HTERT RPE-1 (cell line): ENCODE measurements around the gene CTU2.

Experiments used
- in situ Hi-C: fragments of 300-500 bp; cut with MboI; formaldehyde crosslinking; loops from 4 replicates; pipeline ENCODE4 v1.14.3; 2020; ENCODE audit warnings: low sequenced_read_pairs

CTU2 gene

DNA sequence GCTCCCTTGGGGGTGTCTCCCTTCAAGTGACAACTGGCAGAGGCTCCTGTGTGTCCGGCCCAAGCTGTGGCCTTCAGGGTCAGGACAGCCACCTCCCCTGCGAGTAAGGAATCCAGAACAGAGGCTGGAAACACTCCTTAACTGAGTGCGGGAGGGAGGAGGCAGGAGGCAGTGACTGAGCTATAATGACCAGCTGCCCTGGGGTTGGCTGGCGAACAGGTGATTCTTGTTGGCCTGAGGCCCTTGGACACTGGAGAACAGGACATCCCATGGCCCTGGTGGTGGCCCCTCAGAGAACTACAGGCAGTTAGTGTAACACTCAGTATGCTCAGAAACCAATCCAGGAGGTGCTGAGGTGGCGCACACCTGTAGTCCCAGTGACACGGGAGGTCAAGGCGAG, 10.6 kb upstream of the CTU2 start:
- in situ Hi-C loops: no loop called here

GRCh38 chr16:88696441-88696840, 9.9 kb upstream of the CTU2 start:
- in situ Hi-C loops: no loop called here

- in situ Hi-C loops: no loop called here
Observed at GRCh38 chr16:88697116-88697830, 9.0 kb upstream of the CTU2 start.

DNA sequence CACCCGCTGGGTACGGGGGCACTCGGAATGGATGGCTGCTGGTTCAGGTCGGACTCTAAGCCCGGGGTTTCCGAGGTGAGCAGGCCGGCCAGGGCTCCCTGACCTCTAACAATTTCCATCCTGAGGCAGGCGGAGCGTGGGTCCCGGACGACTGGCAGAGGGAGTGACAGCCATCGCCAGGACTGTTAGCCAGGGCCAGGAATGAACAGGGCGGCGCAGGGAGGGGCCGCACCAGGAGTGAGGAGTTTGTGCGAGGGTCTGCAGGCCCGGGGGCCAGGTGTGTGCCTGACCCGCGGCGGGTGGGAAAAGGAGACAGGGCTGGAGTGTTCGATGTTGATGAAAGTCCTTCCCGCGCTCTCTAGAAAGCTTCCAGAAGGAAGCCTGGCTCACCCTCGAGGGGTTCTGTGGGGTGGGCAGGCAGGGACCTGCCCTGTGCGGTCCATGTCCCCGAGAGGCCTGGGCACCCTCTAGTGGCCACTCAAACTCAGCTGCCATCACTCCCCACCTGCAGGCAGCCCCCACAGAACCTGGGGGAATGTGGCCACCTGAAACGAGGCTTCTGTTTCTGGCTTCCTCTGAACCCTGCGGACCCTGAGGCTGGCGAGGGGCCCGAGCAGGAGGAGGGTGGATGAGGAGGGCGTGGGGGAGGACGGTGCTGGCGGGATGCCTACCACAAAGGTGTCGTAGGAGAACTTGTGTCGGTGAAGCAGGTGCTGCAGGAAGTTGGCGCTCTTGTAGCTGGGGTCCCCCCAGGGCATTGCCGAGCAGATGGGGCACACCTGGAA, 8.3 kb upstream of the CTU2 start:
- in situ Hi-C loops: no loop called here

DNA sequence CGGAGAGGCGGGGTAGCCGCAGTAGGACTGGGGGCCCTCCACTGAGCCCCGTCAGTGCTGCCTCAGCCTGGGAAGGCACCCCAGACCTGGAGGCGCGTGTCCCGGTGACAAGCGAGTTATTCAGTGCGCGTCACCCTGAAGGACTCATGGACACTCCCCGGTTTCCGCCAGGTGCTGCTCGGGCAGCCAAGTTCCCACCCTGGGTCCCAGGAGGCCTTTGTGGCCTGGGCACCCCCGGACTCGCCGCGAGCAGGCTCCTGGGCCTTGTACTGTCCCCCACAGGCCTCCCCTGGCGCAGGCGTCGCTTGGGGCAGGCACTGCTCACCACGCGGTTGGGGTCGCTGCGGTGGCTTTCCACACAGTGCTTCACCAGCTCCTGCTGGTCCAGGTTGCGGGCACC, 7.7 kb upstream of the CTU2 start:
- in situ Hi-C loops: no loop called here

- in situ Hi-C loops: no loop called here
Observed at GRCh38 chr16:88699180-88699579, 7.1 kb upstream of the CTU2 start.

GRCh38 chr16:88700322-88700635, 6.0 kb upstream of the CTU2 start:
- in situ Hi-C loops: no loop called here

DNA sequence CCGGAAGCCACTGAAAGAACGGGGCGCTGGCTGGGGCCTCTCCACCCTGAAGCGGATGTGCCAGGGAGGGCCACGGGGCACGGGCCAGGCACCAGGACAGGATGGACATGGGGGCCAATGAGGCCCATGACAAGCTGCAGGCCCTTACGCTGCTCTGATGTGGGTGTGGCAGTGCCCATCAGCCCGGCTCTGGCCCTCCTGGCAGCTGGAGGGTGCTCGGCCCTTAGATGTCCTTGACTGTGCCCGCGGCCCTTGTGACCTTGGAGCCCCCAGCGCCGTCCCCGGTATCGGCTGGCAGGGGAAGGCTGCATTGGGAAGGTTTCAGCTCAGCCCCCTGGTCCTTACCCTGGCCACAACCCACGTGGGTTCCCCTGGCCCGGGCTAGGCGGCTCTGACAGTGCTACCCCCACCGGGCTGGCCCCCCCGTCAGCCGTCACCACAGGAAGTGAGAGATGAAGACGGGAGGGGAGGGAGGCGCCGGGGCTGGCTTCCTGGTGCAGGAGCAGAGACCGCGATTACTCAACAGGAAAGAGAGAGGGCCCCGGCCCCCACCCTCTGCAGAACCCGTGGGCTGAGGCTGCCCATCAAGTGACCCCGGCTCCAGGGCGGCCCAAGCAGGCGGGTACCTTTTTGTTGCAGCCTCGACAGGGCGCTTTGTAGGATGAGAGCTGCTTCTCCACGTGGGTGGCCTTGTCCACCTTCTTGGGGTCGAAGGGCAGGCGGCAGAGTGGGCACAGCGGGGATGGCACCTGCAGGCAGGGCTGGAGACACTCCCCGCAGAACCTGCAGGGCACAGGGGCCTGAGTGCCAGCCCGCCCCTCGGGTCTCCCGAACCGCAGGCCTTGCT, 5.4 kb upstream of the CTU2 start:
- in situ Hi-C loops: no loop called here

- in situ Hi-C loops: no loop called here
Observed at GRCh38 chr16:88701581-88702370, 4.5 kb upstream of the CTU2 start.

- in situ Hi-C loops: no loop called here
Observed at GRCh38 chr16:88702371-88703210, 3.7 kb upstream of the CTU2 start.

DNA sequence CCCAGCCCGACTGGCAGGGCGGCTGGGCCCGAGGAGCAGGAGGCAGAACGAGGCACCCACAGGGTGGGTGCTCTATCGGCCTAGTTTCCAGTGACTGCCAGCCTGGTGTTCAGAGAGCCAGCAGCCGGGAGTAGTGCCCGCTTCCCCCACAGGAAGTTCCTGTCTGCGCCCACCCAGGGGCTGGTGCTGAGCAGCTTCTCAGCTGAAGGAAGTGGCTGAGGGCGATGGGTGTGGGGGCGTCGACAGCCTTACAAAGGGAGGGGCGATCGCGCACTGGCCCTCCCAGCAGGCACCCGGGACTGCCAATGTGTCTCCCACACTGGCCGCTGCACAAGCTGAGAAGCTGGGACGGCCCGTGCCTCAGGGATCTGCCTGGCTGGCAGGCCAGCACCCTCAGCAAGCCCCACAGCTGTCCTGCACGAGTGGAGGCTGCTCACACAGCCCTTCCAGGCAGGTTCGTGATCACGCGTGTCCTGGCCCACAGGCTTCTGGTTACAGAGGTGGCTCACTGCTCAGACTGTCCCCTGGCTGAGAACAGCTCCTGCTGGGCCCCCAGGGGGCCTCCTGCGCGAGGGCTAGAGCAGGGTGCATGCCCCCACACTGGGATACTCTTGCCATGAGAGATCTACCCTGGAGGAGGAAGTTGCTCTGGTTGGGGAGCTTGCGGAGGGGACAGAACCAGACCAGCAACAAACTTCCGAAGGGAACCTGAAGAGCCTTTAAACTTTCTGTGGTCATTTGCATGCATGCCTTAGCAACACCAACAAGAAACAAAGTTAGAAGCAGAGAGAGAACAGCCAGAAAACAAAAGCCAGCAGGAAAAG, 2.6 kb upstream of the CTU2 start:
- in situ Hi-C loops: no loop called here

DNA sequence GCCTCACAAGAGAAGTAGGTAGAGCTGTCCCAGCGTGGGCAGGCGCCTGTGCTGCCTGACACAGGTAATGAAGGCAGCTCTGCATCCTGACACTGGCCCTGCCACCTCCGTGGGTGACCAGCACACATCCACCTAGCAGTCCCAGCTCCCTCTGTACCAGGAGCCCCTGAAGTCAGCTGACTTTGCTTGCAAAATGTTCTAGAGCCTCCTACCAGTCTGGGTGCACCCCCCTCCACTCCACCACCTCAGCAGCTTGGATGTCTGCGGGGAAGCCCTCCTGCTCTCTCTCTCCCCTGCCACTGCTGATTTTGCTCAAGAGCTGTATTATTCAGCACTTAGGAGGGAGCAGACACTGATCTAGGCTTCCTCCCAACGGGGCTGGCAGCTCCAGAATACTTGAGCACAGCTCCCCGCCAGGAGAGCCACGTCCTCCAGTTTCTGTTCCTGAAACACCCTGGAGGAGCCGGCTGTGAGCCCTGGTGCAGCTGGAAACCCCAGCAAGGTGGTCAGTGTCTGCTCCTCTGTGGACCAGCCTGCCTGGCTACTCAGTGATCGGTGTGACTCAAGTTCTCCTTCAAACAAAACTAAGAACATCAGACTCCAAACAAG, 1.1 kb upstream of the CTU2 start:
- in situ Hi-C loops: no loop called here

- in situ Hi-C loops: no loop called here
Observed at GRCh38 chr16:88705801-88706228, 488 bp upstream of the CTU2 start.

GRCh38 chr16:88706965-88707826, 893 bp downstream of the CTU2 start:
- in situ Hi-C loops: no loop called here

- in situ Hi-C loops: no loop called here
Observed at GRCh38 chr16:88710556-88710955, 4.3 kb downstream of the CTU2 start.

DNA sequence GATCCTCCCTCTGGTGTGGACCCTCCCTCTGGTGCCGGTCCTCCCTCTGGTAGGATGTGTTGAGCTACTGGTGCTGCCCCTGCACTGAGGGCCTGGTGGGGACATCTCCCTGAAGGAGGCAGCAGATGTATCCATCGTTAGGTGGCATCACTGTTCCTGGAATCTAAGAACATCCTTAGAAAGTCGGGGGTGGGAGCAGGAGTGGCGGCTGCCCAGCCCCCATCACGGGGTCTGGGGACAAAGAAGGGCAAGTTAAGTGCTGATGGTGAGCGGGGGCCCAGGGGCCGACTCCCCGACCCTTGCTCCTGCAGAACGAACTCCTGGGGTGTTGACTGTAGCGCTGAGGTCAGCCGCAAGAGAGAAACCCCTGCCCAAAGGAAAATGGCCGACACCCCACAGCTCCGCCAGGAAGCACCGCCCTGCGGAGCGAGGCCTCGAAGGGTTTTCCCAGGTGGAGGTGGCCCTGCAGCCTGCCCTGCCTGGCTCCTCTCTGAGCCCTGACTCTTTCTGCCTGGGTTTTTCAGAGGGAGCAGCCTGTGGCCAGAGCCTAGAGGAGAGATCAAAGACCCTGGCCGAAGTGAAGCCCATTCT, 5.5 kb downstream of the CTU2 start:
- in situ Hi-C loops: no loop called here

DNA sequence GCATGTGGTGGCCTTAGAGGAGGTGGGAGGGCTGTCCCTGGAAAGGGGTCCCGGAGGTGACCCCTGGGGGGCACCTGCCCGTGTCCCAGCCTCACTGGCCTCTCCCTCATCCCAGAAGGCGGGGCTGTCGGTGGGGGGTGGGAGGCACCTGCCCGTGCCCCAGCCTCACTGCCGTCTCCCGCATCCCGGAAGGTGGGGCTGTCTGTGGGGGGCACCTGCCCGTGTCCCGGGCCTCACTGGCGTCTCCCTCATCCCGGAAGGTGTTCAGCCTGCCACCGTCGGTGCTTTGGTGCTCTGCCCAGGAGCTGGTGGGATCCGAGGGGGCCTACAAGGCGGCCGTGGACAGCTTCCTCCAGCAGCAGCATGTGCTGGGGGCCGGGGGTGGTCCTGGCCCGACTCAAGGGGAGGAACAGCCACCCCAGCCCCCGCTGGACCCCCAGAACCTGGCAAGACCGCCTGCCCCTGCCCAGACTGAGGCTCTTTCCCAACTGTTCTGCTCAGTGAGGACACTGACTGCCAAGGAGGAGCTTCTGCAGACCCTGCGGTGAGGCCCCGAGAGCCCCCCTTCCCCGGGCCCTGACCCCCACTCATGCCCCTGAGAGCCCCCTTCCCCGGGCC, 6.2 kb downstream of the CTU2 start:
- in situ Hi-C loops: no loop called here
